GF-D8 (cell line): ENCODE data around the gene RAG1.

Experiments
- DNase-seq: peaks from one replicate; lab custom pipeline; 2025; lab: John Stamatoyannopoulos, UW

Gene RAG1

DNA sequence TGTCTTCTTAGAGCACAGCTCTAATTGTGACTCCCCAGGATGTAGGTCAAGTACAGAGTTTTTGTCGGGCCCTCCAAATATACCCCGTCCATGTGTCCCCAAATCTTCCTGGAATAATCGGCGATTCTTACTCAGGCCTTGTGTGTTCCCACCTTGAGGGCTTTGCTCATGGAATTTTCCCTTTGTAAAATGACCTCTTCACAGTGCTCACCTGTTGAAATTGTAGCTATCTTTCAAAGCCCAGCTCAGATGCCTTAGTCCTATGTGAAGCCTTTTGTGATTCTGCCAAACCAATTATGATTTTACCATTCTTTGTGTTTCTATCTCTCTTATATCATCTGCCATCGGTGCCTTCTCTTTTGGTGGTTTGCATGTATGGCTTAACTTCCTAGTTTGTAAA is 60.3 kb downstream of the RAG1 start:
- DNase-seq = no peak

DNA sequence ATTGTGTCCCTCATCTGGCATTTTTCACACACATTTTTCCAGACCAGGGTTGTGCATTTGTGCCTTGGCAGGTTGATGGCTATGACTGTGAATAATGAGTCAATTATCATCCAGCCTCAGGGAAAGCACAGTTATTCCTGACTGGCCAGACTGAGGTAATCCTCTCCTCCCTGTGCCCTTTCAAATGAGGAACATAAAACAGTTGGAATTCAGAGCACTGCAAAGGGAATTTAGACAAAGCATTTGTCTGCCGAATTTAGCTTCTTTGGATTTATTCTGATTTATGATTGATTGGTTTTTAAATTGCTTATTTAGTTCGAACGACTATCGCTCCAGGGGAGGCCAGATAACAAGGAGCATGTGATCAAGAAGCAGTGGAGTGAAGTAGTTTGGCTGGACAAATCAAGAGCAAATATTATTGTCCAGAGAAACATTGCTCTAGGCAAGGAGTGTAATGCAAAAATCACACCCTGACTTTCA is 61.0 kb downstream of the RAG1 start:
- no peak for DNase-seq
